Osteoblast (primary cell): ENCODE measurements around the gene LYST. TPM values are rescaled to one million over a fixed set of nuclear protein-coding genes. Genes with fewer than 3 reads are reported as not detected.

ENCODE experiments used
- DNase-seq: peaks from one replicate; pipeline ENCODE4 v3.0.0; 2011; ENCODE audit warnings: low spot score, mixed read lengths; ENCODE audit not compliant: insufficient read length; ENCODE audit errors: missing footprints
- H2AFZ ChIP-seq: 2 replicates; pipeline ENCODE4 v1.6.0; 2011; ENCODE audit warnings: mild to moderate bottlenecking, low read length
- H3K27ac ChIP-seq: 2 replicates; pipeline ENCODE4 v1.5.1; 2011; ENCODE audit warnings: mild to moderate bottlenecking, low read depth, low read length, moderate library complexity
- H3K27me3 ChIP-seq: 2 replicates; pipeline ENCODE4 v1.6.0; 2012; ENCODE audit warnings: mild to moderate bottlenecking, control low read depth, inconsistent platforms, low read length, moderate library complexity; ENCODE audit not compliant: insufficient read depth
- H3K36me3 ChIP-seq: 2 replicates; pipeline ENCODE4 v1.5.1; 2011; ENCODE audit warnings: mild to moderate bottlenecking, low read length, control low read depth, moderate library complexity; ENCODE audit not compliant: insufficient read depth
- H3K4me1 ChIP-seq: 2 replicates; pipeline ENCODE4 v1.5.1; 2011; ENCODE audit warnings: mild to moderate bottlenecking, low read length, control low read depth, moderate library complexity; ENCODE audit not compliant: insufficient read depth
- H3K4me2 ChIP-seq: 2 replicates; pipeline ENCODE4 v1.6.0; 2011; ENCODE audit warnings: mild to moderate bottlenecking, low read length; ENCODE audit not compliant: insufficient read depth
- H3K4me3 ChIP-seq: fragments of 200-600 bp; sonication (generic); 3 replicates; pipeline ENCODE4 v1.5.1; 2012; ENCODE audit warnings: mild to moderate bottlenecking, low read length, inconsistent platforms; ENCODE audit not compliant: insufficient read depth
- H3K79me2 ChIP-seq: 2 replicates; pipeline ENCODE4 v1.6.0; 2012; ENCODE audit warnings: mild to moderate bottlenecking, low read length, control low read depth, inconsistent platforms; ENCODE audit not compliant: insufficient read depth
- H3K9me3 ChIP-seq: 2 replicates; pipeline ENCODE4 v1.5.1; 2011; ENCODE audit warnings: low read depth, low read length, control low read depth
- H4K20me1 ChIP-seq: 2 replicates; pipeline ENCODE4 v1.6.0; 2012; ENCODE audit warnings: mild to moderate bottlenecking, low read length, control low read depth; ENCODE audit not compliant: insufficient read depth
- CTCF ChIP-seq: IDR thresholded peaks from 2 replicates; pipeline ENCODE4 v1.5.1; 2011; ENCODE audit warnings: mild to moderate bottlenecking, low read depth, low read length, moderate library complexity; ENCODE audit errors: extremely low read depth
- total RNA-seq: library from RNA; depleted of rRNA; stranded (reverse); fragments of >200 nt; gene quantifications from 2 replicates; pipeline ENCODE4 v1.2.3, GENCODE V29; 2012

LYST gene
- total RNA-seq, 1 donor, result 63.0 TPM

GRCh38 chr1:235784950-235785349 lies 81.8 kb downstream of the LYST start:
- DNase-seq, result no peak
- Histone ChIP-seq H4K20me1 (no peaks in the 10 kb centered on the region), H3K4me2 (no peak overlapping the region), H3K27me3 (no peaks in the 10 kb centered on the region), H3K36me3 (no peaks in the 10 kb centered on the region), H2AFZ (no peak overlapping the region), H3K4me3 (no peak overlapping the region), H3K9me3 (no peaks in the 10 kb centered on the region), H3K79me2 (no peaks in the 10 kb centered on the region), H3K4me1 (peaks cover 13% of the 10 kb centered on the region), H3K27ac (no peak overlapping the region)
- TF ChIP-seq CTCF, result no peak

GRCh38 chr1:235783148-235783776 lies 83.4 kb downstream of the LYST start:
- no peaks in the 10 kb centered on the region for H3K79me2 ChIP-seq
- no peaks in the 10 kb centered on the region for H3K27me3 ChIP-seq
- no peak overlapping the region for H3K4me3 ChIP-seq
- DNase-seq, result peak; percentile 65
- H3K4me1 ChIP-seq, result peaks cover 13% of the 10 kb centered on the region
- H3K36me3 ChIP-seq, result no peaks in the 10 kb centered on the region
- H3K27ac ChIP-seq, result peak overlapping the region; percentile 33
- no peaks in the 10 kb centered on the region for H4K20me1 ChIP-seq
- H3K4me2 ChIP-seq, result no peak overlapping the region
- H2AFZ ChIP-seq, result no peak overlapping the region
- peak; percentile 57 for TF ChIP-seq CTCF
- H3K9me3 ChIP-seq, result no peaks in the 10 kb centered on the region

GRCh38 chr1:235782601-235783000 lies 84.1 kb downstream of the LYST start:
- no peak for TF ChIP-seq CTCF
- no peaks in the 10 kb centered on the region for H3K79me2 ChIP-seq
- peak overlapping the region; percentile 34 for H3K4me2 ChIP-seq
- H4K20me1 ChIP-seq, result no peaks in the 10 kb centered on the region
- peaks cover 13% of the 10 kb centered on the region for H3K4me1 ChIP-seq
- peak overlapping the region; percentile 48 for H2AFZ ChIP-seq
- no peaks in the 10 kb centered on the region for H3K36me3 ChIP-seq
- no peaks in the 10 kb centered on the region for H3K9me3 ChIP-seq
- H3K27me3 ChIP-seq, result no peaks in the 10 kb centered on the region
- H3K4me3 ChIP-seq, result no peak overlapping the region
- peak overlapping the region; percentile 33 for H3K27ac ChIP-seq
- no peak for DNase-seq

GRCh38 chr1:235781807-235782206 lies 84.9 kb downstream of the LYST start:
- Histone ChIP-seq H3K9me3 (no peaks in the 10 kb centered on the region), H3K79me2 (no peaks in the 10 kb centered on the region), H3K4me1 (peaks cover 13% of the 10 kb centered on the region), H3K27ac (no peak overlapping the region), H4K20me1 (no peaks in the 10 kb centered on the region), H2AFZ (no peak overlapping the region), H3K4me3 (no peak overlapping the region), H3K4me2 (no peak overlapping the region), H3K36me3 (no peaks in the 10 kb centered on the region), H3K27me3 (no peaks in the 10 kb centered on the region)
- TF ChIP-seq CTCF, result no peak
- DNase-seq, result peak; percentile 71
